Neural cell (in vitro differentiated cells): ENCODE data around the gene LSAMP.

Source experiments
- CTCF ChIP-seq: fragments of 450-650 bp; IDR thresholded peaks from 2 replicates; pipeline ENCODE4 v1.5.1; 2014; ENCODE audit warnings: antibody characterized with exemption, mild to moderate bottlenecking, moderate library complexity; ENCODE audit not compliant: poor library complexity, severe bottlenecking
- EP300 ChIP-seq: fragments of 450-650 bp; conservative IDR thresholded peaks from 2 replicates; pipeline ENCODE4 v1.6.1; 2014; ENCODE audit warnings: antibody characterized with exemption, mild to moderate bottlenecking, moderate library complexity; ENCODE audit not compliant: poor library complexity, severe bottlenecking
- EZH2 ChIP-seq: fragments of 200-600, 300-800 bp; shearing (Covaris generic), sonication (generic); IDR thresholded peaks from 2 replicates; pipeline ENCODE4 v1.6.1; 2014; ENCODE audit warnings: antibody characterized with exemption, low read length, borderline replicate concordance, mild to moderate bottlenecking; ENCODE audit not compliant: insufficient read depth, poor library complexity, severe bottlenecking
- MXI1 ChIP-seq: fragments of 450-650 bp; conservative IDR thresholded peaks from 2 replicates; pipeline ENCODE4 v1.6.1; 2014; ENCODE audit warnings: antibody characterized with exemption, mild to moderate bottlenecking; ENCODE audit not compliant: poor library complexity, severe bottlenecking
- POLR2AphosphoS5 ChIP-seq: IDR thresholded peaks from 2 replicates; pipeline ENCODE4 v1.6.1; 2012
- REST ChIP-seq: IDR thresholded peaks from 2 replicates; pipeline ENCODE4 v1.6.1; 2012; ENCODE audit warnings: borderline replicate concordance

GRCh38 chr3:116139641-116140040 lies 305.6 kb downstream of the LSAMP start:
- no peak for TF ChIP-seq POLR2AphosphoS5
- TF ChIP-seq CTCF, result no peak
- no peak for TF ChIP-seq EZH2
- no peak for TF ChIP-seq EP300
- no peak for TF ChIP-seq REST
- no peak for TF ChIP-seq MXI1
